HG03039 (cell line): Measurements from ENCODE around the gene ARHGEF9.
"Not testable (repeated sequence)": the region's sequence is repeated elsewhere in the genome, so short reads cannot be mapped to it uniquely, and the experiment has no call there.

Source experiments
- ATAC-seq: cut with Tn5 transposase; IDR thresholded peaks from one replicate; pipeline ENCODE4 v1.9.1; 2021; ENCODE audit warnings: mild to moderate bottlenecking, moderate library complexity; ENCODE audit not compliant: unreplicated experiment

ARHGEF9 gene

GRCh38 chrX:63664741-63665140 lies 120.3 kb downstream of the ARHGEF9 start:
- no peak for ATAC-seq

GRCh38 chrX:63664083-63664482 lies 120.9 kb downstream of the ARHGEF9 start:
- ATAC-seq, result no peak

- ATAC-seq, result no peak
Measured at GRCh38 chrX:63661676-63662075, 123.3 kb downstream of the ARHGEF9 start.

- no peak for ATAC-seq
Measured at GRCh38 chrX:63658920-63659319, 126.1 kb downstream of the ARHGEF9 start.

- ATAC-seq, result no peak
Measured at GRCh38 chrX:63657821-63658220, 127.2 kb downstream of the ARHGEF9 start.

GRCh38 chrX:63656871-63657580 lies 128.0 kb downstream of the ARHGEF9 start:
- ATAC-seq, result no peak

- no peak for ATAC-seq
Measured at GRCh38 chrX:63652086-63652765, 132.8 kb downstream of the ARHGEF9 start.

GRCh38 chrX:63645748-63646147 lies 139.3 kb downstream of the ARHGEF9 start:
- ATAC-seq, result not testable (repeated sequence)

GRCh38 chrX:63635750-63636149 lies 149.3 kb downstream of the ARHGEF9 start:
- no peak for ATAC-seq

GRCh38 chrX:63613531-63614028 lies 171.4 kb downstream of the ARHGEF9 start:
- no peak for ATAC-seq

GRCh38 chrX:63585936-63586335 lies 199.1 kb downstream of the ARHGEF9 start:
- no peak for ATAC-seq
